Hindlimb muscle (tissue), 1 donor: ENCODE results near the gene KCNQ5. TPM values are rescaled to one million over a fixed set of nuclear protein-coding genes. Genes with fewer than 3 reads are reported as not detected.

ENCODE experiments used
- DNase-seq: peaks from one replicate; pipeline ENCODE4 v3.0.0-alpha.2; 2013
- polyA plus RNA-seq: library from polyadenylated mRNA; unstranded; fragments of 120-200 nt; gene quantifications from one replicate; pipeline ENCODE4 v1.2.1, GENCODE V29; 2013; ENCODE audit not compliant: insufficient read length

KCNQ5 gene
- polyA plus RNA-seq, 1 donor: 0.76 TPM

- DNase-seq: no peak
Observed at GRCh38 chr6:72683797-72684196, 61.9 kb downstream of the KCNQ5 start.

- DNase-seq: no peak
Observed at GRCh38 chr6:72689107-72689954, 67.5 kb downstream of the KCNQ5 start.

GRCh38 chr6:72691249-72691648 is 69.4 kb downstream of the KCNQ5 start:
- no peak for DNase-seq

- no peak for DNase-seq
Observed at GRCh38 chr6:72696055-72696454, 74.2 kb downstream of the KCNQ5 start.

- no peak for DNase-seq
Observed at GRCh38 chr6:72699159-72699558, 77.3 kb downstream of the KCNQ5 start.

- DNase-seq: no peak
Observed at GRCh38 chr6:72702421-72702820, 80.6 kb downstream of the KCNQ5 start.

GRCh38 chr6:72703093-72703492 is 81.2 kb downstream of the KCNQ5 start:
- no peak for DNase-seq

GRCh38 chr6:72704979-72705378 is 83.1 kb downstream of the KCNQ5 start:
- DNase-seq: no peak

GRCh38 chr6:72709431-72709830 is 87.6 kb downstream of the KCNQ5 start:
- DNase-seq: no peak

- no peak for DNase-seq
Observed at GRCh38 chr6:72711731-72712130, 89.9 kb downstream of the KCNQ5 start.

- DNase-seq: no peak
Observed at GRCh38 chr6:72712910-72713309, 91.0 kb downstream of the KCNQ5 start.

- no peak for DNase-seq
Observed at GRCh38 chr6:72715119-72715518, 93.3 kb downstream of the KCNQ5 start.

GRCh38 chr6:72716916-72717315 is 95.1 kb downstream of the KCNQ5 start:
- DNase-seq: no peak

GRCh38 chr6:72720464-72720863 is 98.6 kb downstream of the KCNQ5 start:
- DNase-seq: no peak

- no peak for DNase-seq
Observed at GRCh38 chr6:72721346-72721745, 99.5 kb downstream of the KCNQ5 start.

- no peak for DNase-seq
Observed at GRCh38 chr6:72724545-72724944, 102.7 kb downstream of the KCNQ5 start.

GRCh38 chr6:72728706-72729343 is 107.0 kb downstream of the KCNQ5 start:
- no peak for DNase-seq

GRCh38 chr6:72733045-72733444 is 111.2 kb downstream of the KCNQ5 start:
- DNase-seq: no peak

GRCh38 chr6:72738091-72738490 is 116.2 kb downstream of the KCNQ5 start:
- DNase-seq: no peak

GRCh38 chr6:72739368-72739779 is 117.5 kb downstream of the KCNQ5 start:
- DNase-seq: no peak

- no peak for DNase-seq
Observed at GRCh38 chr6:72740135-72740534, 118.3 kb downstream of the KCNQ5 start.

GRCh38 chr6:72741083-72741482 is 119.2 kb downstream of the KCNQ5 start:
- DNase-seq: no peak

GRCh38 chr6:72742001-72742673 is 120.3 kb downstream of the KCNQ5 start:
- DNase-seq: no peak

GRCh38 chr6:72746276-72746675 is 124.4 kb downstream of the KCNQ5 start:
- DNase-seq: no peak
